RWPE1 (cell line): Measurements from ENCODE around the gene LTC4S.

Experiments used
- CTCF ChIA-PET: fragments of 350-600 bp; sonication (Branson Sonifier 250); formaldehyde crosslinking; extraction: SDS; loops from one replicate; lab custom pipeline; 2021; lab: Yijun Ruan, JAX
- POLR2A ChIA-PET: fragments of 400-600 bp; formaldehyde crosslinking; extraction: SDS; loops from one replicate; lab custom pipeline; 2020; ENCODE audit warnings: antibody characterized with exemption; ENCODE audit not compliant: low non-redundant PET; lab: Yijun Ruan, JAX
- DNase-seq: peaks from one replicate; pipeline ENCODE4 v3.0.0; 2012; ENCODE audit warnings: low spot score
- H3K27ac ChIP-seq: fragments of 450-650 bp; 2 replicates; pipeline ENCODE4 v1.5.1; 2017
- CTCF ChIP-seq: fragments of 450-650 bp; conservative IDR thresholded peaks from 2 replicates; pipeline ENCODE4 v1.5.1; 2017; ENCODE audit warnings: low read depth, mild to moderate bottlenecking

Gene LTC4S

GRCh38 chr5:179802950-179803562, 9.3 kb downstream of the LTC4S start:
- CTCF ChIA-PET: no interaction called here
- DNase-seq: no peak
- H3K27ac ChIP-seq: peak overlapping the region; percentile 92
- TF ChIP-seq CTCF: no peak
- POLR2A ChIA-PET: interaction anchor here (0.6 kb wide), 1 partner anchor 358 kb away, joined by 3 read pairs; no protein-coding TSS in a partner anchor

GRCh38 chr5:179803651-179804554, 10.1 kb downstream of the LTC4S start:
- ChIA-PET CTCF (interaction anchor here (0.6 kb wide), 2 partner anchors 42 to 80 kb away, joined by 3 to 4 read pairs; no protein-coding TSS in a partner anchor), POLR2A (interaction anchor here (1.4 kb wide), 1 partner anchor 15 kb away, joined by 12 read pairs; no protein-coding TSS in a partner anchor)
- no peak for DNase-seq
- H3K27ac ChIP-seq: peak overlapping the region; percentile 92
- TF ChIP-seq CTCF: no peak

- CTCF ChIA-PET: interaction anchor here (0.6 kb wide), 1 partner anchor 43 kb away, joined by 4 read pairs; no protein-coding TSS in a partner anchor
- no peak for DNase-seq
- no peak for TF ChIP-seq CTCF
- POLR2A ChIA-PET: interaction anchor here (1.4 kb wide), 1 partner anchor 14 kb away, joined by 12 read pairs; no protein-coding TSS in a partner anchor
- H3K27ac ChIP-seq: peak overlapping the region; percentile 92
These were observed 10.8 kb downstream of the LTC4S start for GRCh38 chr5:179804555-179804947.

- peak overlapping the region; percentile 92 for H3K27ac ChIP-seq
- no peak for TF ChIP-seq CTCF
- ChIA-PET CTCF (no interaction called here), POLR2A (interaction anchor here (0.9 to 1.4 kb wide), 3 partner anchors 9 to 15 kb away, joined by 4 to 12 read pairs (median 7); partner anchors contain the start of gene SQSTM1)
- no peak for DNase-seq
These were observed 11.3 kb downstream of the LTC4S start for GRCh38 chr5:179805070-179805528.

- H3K27ac ChIP-seq: peak overlapping the region; percentile 92
- ChIA-PET CTCF (interaction anchor here (0.6 kb wide), 1 partner anchor 117 kb away, joined by 6 read pairs; no protein-coding TSS in a partner anchor), POLR2A (interaction anchor here (0.6 to 1.4 kb wide), 5 partner anchors 10 to 53 kb away, joined by 4 to 12 read pairs (median 7); partner anchors contain the start of gene SQSTM1)
- peak; percentile 57 for DNase-seq
- TF ChIP-seq CTCF: no peak
These were observed 11.9 kb downstream of the LTC4S start for GRCh38 chr5:179805529-179806249.
